GM23248 (cell line): ENCODE results near the gene ZSCAN4. TPM values are rescaled to one million over a fixed set of nuclear protein-coding genes. Genes with fewer than 3 reads are reported as not detected.

ENCODE experiments used
- DNase-seq: peaks from one replicate; pipeline ENCODE4 v3.0.0-alpha.2; 2015
- H2AFZ ChIP-seq: fragments of 200-600 bp; sonication (generic); 2 replicates; pipeline ENCODE4 v1.6.1; 2016; ENCODE audit warnings: antibody characterized with exemption
- H3F3A ChIP-seq: fragments of 200-600 bp; sonication (generic); 2 replicates; pipeline ENCODE4 v1.6.1; 2016; ENCODE audit warnings: mild to moderate bottlenecking, antibody characterized with exemption, mixed run types; ENCODE audit not compliant: insufficient read depth
- H3K27ac ChIP-seq: fragments of 200-600 bp; sonication (generic); 2 replicates; pipeline ENCODE4 v1.5.1; 2016; ENCODE audit warnings: mild to moderate bottlenecking
- H3K27me3 ChIP-seq: fragments of 200-600 bp; sonication (generic); replicated peaks from 2 replicates; pipeline ENCODE4 v1.6.1; 2016; ENCODE audit warnings: mild to moderate bottlenecking; ENCODE audit not compliant: insufficient read depth
- H3K36me3 ChIP-seq: fragments of 200-600 bp; sonication (generic); 2 replicates; pipeline ENCODE4 v1.6.1; 2016; ENCODE audit warnings: low read depth, mild to moderate bottlenecking
- H3K4me1 ChIP-seq: fragments of 200-600 bp; sonication (generic); 2 replicates; pipeline ENCODE4 v1.6.1; 2016; ENCODE audit warnings: mild to moderate bottlenecking; ENCODE audit not compliant: insufficient read depth
- H3K4me2 ChIP-seq: fragments of 200-600 bp; sonication (generic); one replicate; pipeline ENCODE4 v1.6.1; 2016; ENCODE audit warnings: mild to moderate bottlenecking; ENCODE audit not compliant: unreplicated experiment
- H3K4me3 ChIP-seq: fragments of 200-600 bp; sonication (generic); 2 replicates; pipeline ENCODE4 v1.5.1; 2016; ENCODE audit warnings: mild to moderate bottlenecking
- H3K79me2 ChIP-seq: fragments of 200-600 bp; sonication (generic); 2 replicates; pipeline ENCODE4 v1.6.1; 2016; ENCODE audit warnings: mild to moderate bottlenecking; ENCODE audit not compliant: insufficient read depth
- H3K9ac ChIP-seq: fragments of 200-600 bp; sonication (generic); 2 replicates; pipeline ENCODE4 v1.6.1; 2016; ENCODE audit warnings: mild to moderate bottlenecking
- H3K9me2 ChIP-seq: fragments of 200-600 bp; sonication (generic); 2 replicates; pipeline ENCODE4 v1.6.1; 2016; ENCODE audit warnings: mixed run types, mild to moderate bottlenecking, moderate library complexity; ENCODE audit not compliant: insufficient read depth
- H3K9me3 ChIP-seq: fragments of 200-600 bp; sonication (generic); one replicate; pipeline ENCODE4 v1.6.1; 2017; ENCODE audit warnings: low read depth
- H4K20me1 ChIP-seq: fragments of 200-600 bp; sonication (generic); 2 replicates; pipeline ENCODE4 v1.6.0; 2016; ENCODE audit not compliant: insufficient read depth
- EZH2 ChIP-seq: fragments of 200-600 bp; sonication (generic); IDR thresholded peaks from 2 replicates; pipeline ENCODE4 v1.6.1; 2018; ENCODE audit warnings: antibody characterized with exemption, mild to moderate bottlenecking; ENCODE audit not compliant: insufficient read depth, poor library complexity, severe bottlenecking
- EZH2phosphoT487 ChIP-seq: fragments of 200-600 bp; sonication (generic); IDR thresholded peaks from 2 replicates; pipeline ENCODE4 v1.6.1; 2018; ENCODE audit warnings: antibody characterized with exemption, moderate library complexity, mild to moderate bottlenecking, low read depth; ENCODE audit not compliant: insufficient read depth
- WGBS, 2 experiments: methylation state at CpG; one replicate each; pipeline ENCODE4 v1.1.6; 2015 to 2017; ENCODE audit warnings: low lambda C conversion rate in 2 of 2, low coverage in 1 of 2; ENCODE audit errors: missing lambda C conversion rate in 2 of 2; 5-methylcytosine and 5-hydroxymethylcytosine counted together
- in situ Hi-C: fragments of 300-500 bp; cut with MboI; formaldehyde crosslinking; loops from 2 replicates; pipeline ENCODE4 v1.15.0; 2020
- polyA plus RNA-seq: library from polyadenylated mRNA; unstranded; fragments of >200 nt; fragmentation: Nextera tagmentation; extraction: Ambion mirVana; gene quantifications from 2 replicates; pipeline ENCODE4 v1.2.1, GENCODE V29; 2016
- total RNA-seq: library from RNA; depleted of rRNA; stranded (reverse); fragments of >200 nt; shearing (Covaris generic); gene quantifications from 2 replicates; pipeline ENCODE4 v1.2.3, GENCODE V29; 2014; rRNA removed

Gene ZSCAN4
- total and polyA plus RNA-seq, 2 experiments from 2014 or later, result not detected

DNA sequence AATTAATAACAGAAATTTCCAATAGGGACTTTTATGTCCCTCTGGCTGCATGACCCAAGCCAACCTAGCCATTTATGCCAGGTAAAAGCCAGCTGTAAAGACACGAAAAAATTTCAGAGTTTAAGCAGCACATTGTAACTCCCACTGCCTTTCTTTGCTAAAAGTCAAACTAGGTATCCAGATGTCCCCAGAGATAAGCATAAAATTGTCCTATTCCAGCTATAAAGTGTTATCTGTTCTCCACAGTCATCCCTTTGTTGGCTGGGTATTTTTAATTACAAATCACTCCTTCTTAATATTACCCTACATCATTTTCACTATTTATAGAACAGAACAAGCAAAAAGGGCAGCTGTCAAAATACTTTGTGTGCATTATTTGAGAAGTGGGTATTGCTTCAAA is 43.5 kb downstream of the ZSCAN4 start:
- Histone ChIP-seq H4K20me1 (no peaks in the 10 kb centered on the region), H3K9me2 (no peaks in the 10 kb centered on the region), H3K27me3 (no peaks in the 10 kb centered on the region), H3K9me3 (no peaks in the 10 kb centered on the region), H3K79me2 (peaks cover 12% of the 10 kb centered on the region), H3K4me3 (no peak overlapping the region), H3K36me3 (no peaks in the 10 kb centered on the region), H3K4me2 (no peak overlapping the region), H3F3A (peaks cover 9% of the 10 kb centered on the region; the same call in 1 of the 2 replicates), H2AFZ (no peak overlapping the region), H3K9ac (no peak overlapping the region), H3K4me1 (peaks cover 10% of the 10 kb centered on the region; the same call in 1 of the 2 replicates), H3K27ac (no peak overlapping the region)
- DNase-seq, result no peak
- in situ Hi-C loops, result no loop called here
- TF ChIP-seq EZH2, result no peak
- no peak for TF ChIP-seq EZH2phosphoT487
- 28 to 62% methylated on average over 1 of the region's 1 CpG for WGBS, 2 experiments

DNA sequence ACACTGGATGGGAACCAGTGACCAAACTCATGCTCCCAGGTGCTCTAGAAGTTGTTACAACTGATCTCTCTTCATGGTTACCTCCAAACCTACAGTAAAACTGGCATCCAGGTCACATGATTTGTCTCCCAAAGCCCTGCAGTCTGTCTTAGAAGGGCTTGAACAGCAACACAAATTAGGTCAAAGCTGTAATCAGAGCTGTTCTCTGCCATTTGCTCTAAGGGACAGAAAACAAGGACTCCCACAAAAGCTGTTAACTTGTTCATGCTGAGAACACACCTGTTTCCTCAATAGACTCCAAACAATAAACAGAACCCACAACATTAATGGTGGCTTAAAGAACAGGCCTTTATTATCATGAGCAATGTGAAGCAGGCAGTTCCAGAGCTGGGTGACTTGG is 50.7 kb downstream of the ZSCAN4 start:
- TF ChIP-seq EZH2phosphoT487, result no peak
- TF ChIP-seq EZH2, result no peak
- Histone ChIP-seq H3K9ac (no peak overlapping the region), H3K27ac (no peak overlapping the region), H3K9me3 (no peaks in the 10 kb centered on the region), H3K36me3 (peaks cover 23% of the 10 kb centered on the region), H3K4me1 (no peaks in the 10 kb centered on the region), H3K9me2 (no peaks in the 10 kb centered on the region), H4K20me1 (no peaks in the 10 kb centered on the region), H3K4me2 (no peak overlapping the region), H3K27me3 (no peaks in the 10 kb centered on the region), H3K4me3 (no peak overlapping the region), H2AFZ (no peak overlapping the region), H3F3A (0 out of 2 replicates have a peak, but pooled peaks cover 6% of the 10 kb centered on the region), H3K79me2 (peaks cover 12% of the 10 kb centered on the region)
- in situ Hi-C loops, result no loop called here
- DNase-seq, result no peak

DNA sequence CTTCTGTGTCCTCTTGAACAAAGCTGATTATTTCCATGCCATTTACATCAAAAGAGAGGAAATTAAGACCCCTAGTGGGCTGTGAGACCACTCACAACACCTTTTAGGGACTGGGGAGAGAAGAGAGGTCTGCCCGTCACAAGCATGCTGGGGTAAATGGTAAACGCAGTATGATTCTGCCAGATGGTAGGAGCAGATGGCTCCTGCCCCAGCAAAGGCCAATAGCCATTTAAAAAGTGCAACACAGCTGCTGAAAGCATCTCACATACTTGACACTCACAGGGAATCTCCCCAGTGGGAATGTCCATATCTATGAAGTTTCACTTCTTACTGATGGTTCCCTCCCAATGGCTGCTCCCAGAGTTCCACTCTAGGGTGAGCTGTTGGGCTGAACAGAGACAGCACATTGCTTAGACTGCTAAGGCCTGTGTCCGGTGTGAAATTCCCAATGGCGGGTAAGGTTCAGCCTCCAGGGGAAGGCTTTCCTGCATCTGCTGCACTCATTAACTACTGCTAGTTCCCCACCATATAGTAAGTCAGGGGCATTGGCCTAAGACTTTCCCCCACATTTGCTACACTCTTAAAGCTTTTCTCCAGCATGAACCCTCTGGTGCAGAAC is 51.3 kb downstream of the ZSCAN4 start:
- Histone ChIP-seq H3K27me3 (no peaks in the 10 kb centered on the region), H3K36me3 (peaks cover 23% of the 10 kb centered on the region), H3F3A (0 out of 2 replicates have a peak, but pooled peaks cover 6% of the 10 kb centered on the region), H3K4me2 (no peak overlapping the region), H2AFZ (no peak overlapping the region), H4K20me1 (no peaks in the 10 kb centered on the region), H3K4me3 (no peak overlapping the region), H3K79me2 (peaks cover 18% of the 10 kb centered on the region), H3K9me2 (no peaks in the 10 kb centered on the region), H3K27ac (no peak overlapping the region), H3K4me1 (no peaks in the 10 kb centered on the region), H3K9ac (no peak overlapping the region), H3K9me3 (no peaks in the 10 kb centered on the region)
- 73 to 84% methylated on average over 4 of the region's 4 CpGs for WGBS, 2 experiments
- in situ Hi-C loops, result no loop called here
- TF ChIP-seq EZH2phosphoT487, result no peak
- TF ChIP-seq EZH2, result no peak
- no peak for DNase-seq

DNA sequence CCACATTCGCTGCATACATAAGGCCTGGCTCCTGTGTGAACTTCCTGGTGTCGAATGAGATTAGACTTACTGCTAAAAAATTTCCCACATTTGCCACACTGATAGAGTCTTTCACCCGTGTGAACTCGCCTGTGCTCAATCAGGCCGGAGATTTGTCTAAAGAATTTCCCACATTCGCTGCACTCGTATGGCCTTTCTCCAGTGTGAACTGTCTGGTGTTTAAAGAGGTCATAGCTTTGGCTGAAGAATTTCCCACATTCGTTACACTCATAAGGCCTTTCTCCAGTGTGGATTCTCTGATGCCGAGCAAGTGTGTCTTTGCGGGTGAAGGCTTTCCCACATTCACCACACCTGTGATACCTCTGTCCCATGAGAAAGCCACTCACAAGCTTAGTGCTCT is 52.1 kb downstream of the ZSCAN4 start:
- Histone ChIP-seq H3K27me3 (no peaks in the 10 kb centered on the region), H3F3A (0 out of 2 replicates have a peak, but pooled peaks cover 6% of the 10 kb centered on the region), H3K4me2 (no peak overlapping the region), H3K9ac (no peak overlapping the region), H3K4me1 (no peaks in the 10 kb centered on the region), H2AFZ (no peak overlapping the region), H3K27ac (no peak overlapping the region), H3K36me3 (peaks cover 23% of the 10 kb centered on the region), H3K4me3 (no peak overlapping the region), H3K79me2 (peaks cover 26% of the 10 kb centered on the region), H4K20me1 (no peaks in the 10 kb centered on the region), H3K9me3 (no peaks in the 10 kb centered on the region), H3K9me2 (no peaks in the 10 kb centered on the region)
- WGBS, 2 experiments, result 97 to 98% methylated on average over 10 of the region's 10 CpGs
- DNase-seq, result no peak
- in situ Hi-C loops, result no loop called here
- TF ChIP-seq EZH2phosphoT487, result no peak
- TF ChIP-seq EZH2, result no peak

Other genes starting within 250 kb of the ZSCAN4 start
- 2.4 and 3.6 TPM in 2 replicates for gene ZNF749, start 233.6 kb upstream of the ZSCAN4 start, total RNA-seq
- 15.8 and 17.5 TPM in 2 replicates for gene ZNF749, start 233.6 kb upstream of the ZSCAN4 start, polyA plus RNA-seq
- gene VN1R1, start 211.8 kb upstream of the ZSCAN4 start, total RNA-seq, result 0.32 and 1.5 TPM in 2 replicates
- gene VN1R1, start 211.8 kb upstream of the ZSCAN4 start, polyA plus RNA-seq, result 0.58 and 0.68 TPM in 2 replicates
- 13.6 and 13.7 TPM in 2 replicates for gene ZNF772, start 191.4 kb upstream of the ZSCAN4 start, total RNA-seq
- 4.1 and 5.8 TPM in 2 replicates for gene ZNF772, start 191.4 kb upstream of the ZSCAN4 start, polyA plus RNA-seq
- gene ZNF419, start 181.2 kb upstream of the ZSCAN4 start, total RNA-seq, result 13.9 and 29.0 TPM in 2 replicates
- gene ZNF419, start 181.2 kb upstream of the ZSCAN4 start, polyA plus RNA-seq, result 7.5 and 8.7 TPM in 2 replicates
- 33.7 and 41.0 TPM in 2 replicates for gene ZNF773, start 169.0 kb upstream of the ZSCAN4 start, total RNA-seq
- 18.6 and 22.2 TPM in 2 replicates for gene ZNF773, start 169.0 kb upstream of the ZSCAN4 start, polyA plus RNA-seq
- gene ZNF549, start 141.6 kb upstream of the ZSCAN4 start, total RNA-seq, result 3.5 and 5.6 TPM in 2 replicates
- 3.5 and 4.2 TPM in 2 replicates for gene ZNF549, start 141.6 kb upstream of the ZSCAN4 start, polyA plus RNA-seq
- 7.3 and 12.0 TPM in 2 replicates for gene ZNF550, start 109.1 kb upstream of the ZSCAN4 start, total RNA-seq
- gene ZNF550, start 109.1 kb upstream of the ZSCAN4 start, polyA plus RNA-seq, result 3.5 and 4.4 TPM in 2 replicates
- gene ZNF416, start 90.0 kb upstream of the ZSCAN4 start, total RNA-seq, result 3.2 and 5.9 TPM in 2 replicates
- 4.9 and 5.8 TPM in 2 replicates for gene ZNF416, start 90.0 kb upstream of the ZSCAN4 start, polyA plus RNA-seq
- 5.3 and 10.4 TPM in 2 replicates for gene ZIK1, start 84.8 kb upstream of the ZSCAN4 start, total RNA-seq
- 3.2 and 3.4 TPM in 2 replicates for gene ZIK1, start 84.8 kb upstream of the ZSCAN4 start, polyA plus RNA-seq
- gene ZNF530, start 69.0 kb upstream of the ZSCAN4 start, total RNA-seq, result 3.7 and 5.1 TPM in 2 replicates
- 2.4 and 2.6 TPM in 2 replicates for gene ZNF530, start 69.0 kb upstream of the ZSCAN4 start, polyA plus RNA-seq
- gene ZNF134, start 54.7 kb upstream of the ZSCAN4 start, total RNA-seq, result 23.6 and 27.6 TPM in 2 replicates
- 9.5 and 10.0 TPM in 2 replicates for gene ZNF134, start 54.7 kb upstream of the ZSCAN4 start, polyA plus RNA-seq
- 8.3 and 11.1 TPM in 2 replicates for gene ZNF211, start 35.8 kb upstream of the ZSCAN4 start, total RNA-seq
- 5.5 and 5.7 TPM in 2 replicates for gene ZNF211, start 35.8 kb upstream of the ZSCAN4 start, polyA plus RNA-seq
- gene ZNF551, start 13.0 kb downstream of the ZSCAN4 start, total RNA-seq, result 6.3 and 7.1 TPM in 2 replicates
- gene ZNF551, start 13.0 kb downstream of the ZSCAN4 start, polyA plus RNA-seq, result 1.9 and 2.6 TPM in 2 replicates
- gene ZNF154, start 40.3 kb downstream of the ZSCAN4 start, total RNA-seq, result 2.0 and 2.2 TPM in 2 replicates
- 2.0 and 2.6 TPM in 2 replicates for gene ZNF154, start 40.3 kb downstream of the ZSCAN4 start, polyA plus RNA-seq
- 7.2 and 8.4 TPM in 2 replicates for gene ZNF671, start 58.7 kb downstream of the ZSCAN4 start, total RNA-seq
- gene ZNF671, start 58.7 kb downstream of the ZSCAN4 start, polyA plus RNA-seq, result 6.8 and 6.9 TPM in 2 replicates
- 6.7 and 9.4 TPM in 2 replicates for gene ZNF776, start 77.9 kb downstream of the ZSCAN4 start, total RNA-seq
- gene ZNF776, start 77.9 kb downstream of the ZSCAN4 start, polyA plus RNA-seq, result 3.7 and 3.9 TPM in 2 replicates
- gene ZNF586, start 100.7 kb downstream of the ZSCAN4 start, total RNA-seq, result 8.1 and 20.6 TPM in 2 replicates
- gene ZNF586, start 100.7 kb downstream of the ZSCAN4 start, polyA plus RNA-seq, result 5.1 and 5.8 TPM in 2 replicates
- 2.9 and 4.3 TPM in 2 replicates for gene ZNF552, start 146.0 kb downstream of the ZSCAN4 start, total RNA-seq
- gene ZNF552, start 146.0 kb downstream of the ZSCAN4 start, polyA plus RNA-seq, result 2.7 and 3.2 TPM in 2 replicates
- 10.1 and 14.0 TPM in 2 replicates for gene ZNF587B, start 161.4 kb downstream of the ZSCAN4 start, total RNA-seq
- gene ZNF587B, start 161.4 kb downstream of the ZSCAN4 start, polyA plus RNA-seq, result 5.1 TPM in 2 replicates
- 10.0 and 14.3 TPM in 2 replicates for gene ZNF587, start 180.9 kb downstream of the ZSCAN4 start, total RNA-seq
- gene ZNF587, start 180.9 kb downstream of the ZSCAN4 start, polyA plus RNA-seq, result 6.9 and 8.0 TPM in 2 replicates
- gene ZNF814, start 220.1 kb downstream of the ZSCAN4 start, total RNA-seq, result 3.3 and 3.6 TPM in 2 replicates
- gene ZNF814, start 220.1 kb downstream of the ZSCAN4 start, polyA plus RNA-seq, result 11.7 and 14.1 TPM in 2 replicates
- 9.8 and 14.7 TPM in 2 replicates for gene ZNF417, start 247.7 kb downstream of the ZSCAN4 start, total RNA-seq
- 3.6 and 5.1 TPM in 2 replicates for gene ZNF417, start 247.7 kb downstream of the ZSCAN4 start, polyA plus RNA-seq